ENCODE results near the gene N4BP2L1. TPM values are rescaled to one million over a fixed set of nuclear protein-coding genes. Genes with fewer than 3 reads are reported as not detected.

N4BP2L1 gene
- total RNA-seq, 1 experiment from 2014 or later, result 9.3 TPM

DNA sequence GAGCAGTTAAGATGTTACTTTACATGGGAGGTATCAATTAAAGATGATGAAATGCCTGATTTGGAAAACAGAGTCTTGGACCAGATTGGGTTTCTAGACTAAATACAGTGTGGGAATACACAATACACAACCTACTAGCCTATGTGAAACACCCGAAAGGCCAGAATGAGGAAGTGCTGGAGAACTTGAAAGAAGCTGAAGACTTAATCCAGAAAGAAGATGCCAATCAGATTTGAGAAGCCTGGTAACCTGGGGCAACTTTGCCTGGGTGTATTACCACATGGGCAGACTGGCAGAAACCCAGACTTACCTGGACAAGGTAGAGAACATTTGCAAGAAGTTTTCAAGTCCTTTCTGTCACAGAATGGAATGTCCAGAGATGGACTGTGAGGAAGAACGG lies 43.2 kb downstream of the N4BP2L1 start:
- TF ChIP-seq, protein P1, sequence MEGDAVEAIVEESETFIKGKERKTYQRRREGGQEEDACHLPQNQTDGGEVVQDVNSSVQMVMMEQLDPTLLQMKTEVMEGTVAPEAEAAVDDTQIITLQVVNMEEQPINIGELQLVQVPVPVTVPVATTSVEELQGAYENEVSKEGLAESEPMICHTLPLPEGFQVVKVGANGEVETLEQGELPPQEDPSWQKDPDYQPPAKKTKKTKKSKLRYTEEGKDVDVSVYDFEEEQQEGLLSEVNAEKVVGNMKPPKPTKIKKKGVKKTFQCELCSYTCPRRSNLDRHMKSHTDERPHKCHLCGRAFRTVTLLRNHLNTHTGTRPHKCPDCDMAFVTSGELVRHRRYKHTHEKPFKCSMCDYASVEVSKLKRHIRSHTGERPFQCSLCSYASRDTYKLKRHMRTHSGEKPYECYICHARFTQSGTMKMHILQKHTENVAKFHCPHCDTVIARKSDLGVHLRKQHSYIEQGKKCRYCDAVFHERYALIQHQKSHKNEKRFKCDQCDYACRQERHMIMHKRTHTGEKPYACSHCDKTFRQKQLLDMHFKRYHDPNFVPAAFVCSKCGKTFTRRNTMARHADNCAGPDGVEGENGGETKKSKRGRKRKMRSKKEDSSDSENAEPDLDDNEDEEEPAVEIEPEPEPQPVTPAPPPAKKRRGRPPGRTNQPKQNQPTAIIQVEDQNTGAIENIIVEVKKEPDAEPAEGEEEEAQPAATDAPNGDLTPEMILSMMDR (IDR thresholded peaks at IDR 0.05; ENCODE audit: insufficient read depth in 1 of 2, low read depth in 1 of 2, low read length in 1 of 2, severe bottlenecking in 1 of 2, unreplicated experiment in 1 of 2), result no peak
- Mint-ChIP-seq H3K27me3 (ENCODE audit: insufficient read depth, unreplicated experiment) (no peaks in the 10 kb centered on the region), H3K4me1 (ENCODE audit: low read depth, unreplicated experiment) (no peaks in the 10 kb centered on the region), H3K4me3 (ENCODE audit: unreplicated experiment) (no peak overlapping the region), H3K9me3 (ENCODE audit: unreplicated experiment) (no peaks in the 10 kb centered on the region), H3K27ac (ENCODE audit: unreplicated experiment) (no peak overlapping the region), H3K36me3 (ENCODE audit: insufficient read depth, unreplicated experiment) (peaks cover 8% of the 10 kb centered on the region)
- no peaks in the 10 kb centered on the region for H3K4me1 ChIP-seq
- no peaks in the 10 kb centered on the region for H3K27me3 ChIP-seq (replicated peaks; ENCODE audit: control insufficient read depth, insufficient read depth, low read length)
- H3K9me3 ChIP-seq, result no peaks in the 10 kb centered on the region
- ChIA-PET CTCF (no interaction called here), POLR2A (no interaction called here)
- DNase-seq, result no peak
- H3K4me3 ChIP-seq (ENCODE audit: low read depth, low read length), result no peak overlapping the region
- H3K36me3 ChIP-seq (ENCODE audit: control insufficient read depth, insufficient read depth, low read length), result no peaks in the 10 kb centered on the region
- intact Hi-C loops (cut with micrococcal nuclease; ENCODE audit: unreplicated experiment), result no loop called here
- no TSS peak for BruUV-seq (replicated peaks)

DNA sequence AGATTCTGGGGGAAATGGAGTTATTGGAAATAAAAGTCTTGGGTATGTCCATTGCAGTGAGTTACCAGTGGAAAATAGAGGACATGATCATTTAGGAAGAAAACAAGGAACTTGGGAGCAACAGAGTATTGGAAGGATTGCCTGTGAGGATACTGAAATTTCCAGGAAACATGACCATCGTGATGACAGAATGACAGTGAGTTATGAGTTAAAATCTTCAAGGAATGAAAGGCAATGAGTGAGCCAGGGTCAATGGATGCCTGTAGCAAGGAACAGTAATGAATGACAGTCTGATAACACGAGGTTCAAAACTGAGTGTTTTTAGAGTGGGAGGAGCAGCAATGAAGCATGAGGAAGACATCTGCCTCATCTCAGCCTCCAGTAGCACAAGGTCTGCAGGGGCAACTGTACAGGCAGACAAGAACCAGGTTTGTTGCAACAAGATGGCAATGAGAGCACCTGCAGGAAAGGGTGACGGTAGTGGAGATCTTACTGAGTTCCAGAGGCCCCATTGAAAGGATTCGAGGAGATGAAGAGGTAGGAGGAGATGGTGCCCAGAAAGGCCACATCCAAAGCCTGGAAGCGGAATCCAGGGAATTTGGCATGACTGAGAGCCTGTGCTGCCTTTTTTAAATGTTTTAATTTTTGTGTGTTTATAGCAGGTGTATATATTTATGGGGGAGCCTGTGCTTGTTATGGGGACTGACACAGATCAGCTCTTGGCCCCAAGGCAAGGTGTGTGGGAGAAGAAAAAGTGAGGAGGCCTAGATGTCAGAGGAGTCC lies 43.9 kb downstream of the N4BP2L1 start:
- no peaks in the 10 kb centered on the region for H3K9me3 Mint-ChIP-seq (ENCODE audit: unreplicated experiment)
- no peaks in the 10 kb centered on the region for H3K9me3 ChIP-seq
- no peak overlapping the region for H3K27ac Mint-ChIP-seq (ENCODE audit: unreplicated experiment)
- peaks cover 5% of the 10 kb centered on the region for H3K36me3 Mint-ChIP-seq (ENCODE audit: insufficient read depth, unreplicated experiment)
- H3K4me1 ChIP-seq, result no peaks in the 10 kb centered on the region
- no peak overlapping the region for H3K4me3 Mint-ChIP-seq (ENCODE audit: unreplicated experiment)
- intact Hi-C loops (cut with micrococcal nuclease; ENCODE audit: unreplicated experiment), result no loop called here
- DNase-seq, result no peak
- BruUV-seq (replicated peaks), result no TSS peak
- TF ChIP-seq, protein P1 (IDR thresholded peaks at IDR 0.05; ENCODE audit: insufficient read depth in 1 of 2, low read depth in 1 of 2, low read length in 1 of 2, severe bottlenecking in 1 of 2, unreplicated experiment in 1 of 2), result no peak
- CTCF ChIA-PET, result no interaction called here
- no peaks in the 10 kb centered on the region for H3K27me3 ChIP-seq (replicated peaks; ENCODE audit: control insufficient read depth, insufficient read depth, low read length)
- POLR2A ChIA-PET, result no interaction called here
- no peaks in the 10 kb centered on the region for H3K4me1 Mint-ChIP-seq (ENCODE audit: low read depth, unreplicated experiment)
- H3K36me3 ChIP-seq (ENCODE audit: control insufficient read depth, insufficient read depth, low read length), result no peaks in the 10 kb centered on the region
- H3K4me3 ChIP-seq (ENCODE audit: low read depth, low read length), result no peak overlapping the region
- no peaks in the 10 kb centered on the region for H3K27me3 Mint-ChIP-seq (ENCODE audit: insufficient read depth, unreplicated experiment)

- Mint-ChIP-seq H3K27me3 (ENCODE audit: insufficient read depth, unreplicated experiment) (no peaks in the 10 kb centered on the region), H3K36me3 (ENCODE audit: insufficient read depth, unreplicated experiment) (peaks cover 10% of the 10 kb centered on the region), H3K27ac (ENCODE audit: unreplicated experiment) (no peak overlapping the region), H3K4me3 (ENCODE audit: unreplicated experiment) (no peak overlapping the region), H3K9me3 (ENCODE audit: unreplicated experiment) (no peaks in the 10 kb centered on the region), H3K4me1 (ENCODE audit: low read depth, unreplicated experiment) (no peaks in the 10 kb centered on the region)
- CTCF ChIA-PET, result no interaction called here
- H3K4me3 ChIP-seq (ENCODE audit: low read depth, low read length), result no peak overlapping the region
- POLR2A ChIA-PET, result no interaction called here
- no peaks in the 10 kb centered on the region for H3K36me3 ChIP-seq (ENCODE audit: control insufficient read depth, insufficient read depth, low read length)
- H3K4me1 ChIP-seq, result no peaks in the 10 kb centered on the region
- DNase-seq, result peak in 1 of 2 experiments; percentile 42
- H3K9me3 ChIP-seq, result no peaks in the 10 kb centered on the region
- TF ChIP-seq, protein P1 (IDR thresholded peaks at IDR 0.05; ENCODE audit: insufficient read depth in 1 of 2, low read depth in 1 of 2, low read length in 1 of 2, severe bottlenecking in 1 of 2, unreplicated experiment in 1 of 2), result peak in 1 of 2 experiments; percentile 53
- intact Hi-C loops (cut with micrococcal nuclease; ENCODE audit: unreplicated experiment), result loop anchor here (1.0 kb wide), 1 partner anchor 62 kb away; no protein-coding TSS in a partner anchor
- BruUV-seq (replicated peaks), result no TSS peak
- no peaks in the 10 kb centered on the region for H3K27me3 ChIP-seq (replicated peaks; ENCODE audit: control insufficient read depth, insufficient read depth, low read length)
Measured at GRCh38 chr13:32381539-32381938, 46.4 kb downstream of the N4BP2L1 start.
